GM12878 (cell line): ENCODE measurements around the gene PRKN. TPM values are rescaled to one million over a fixed set of nuclear protein-coding genes. Genes with fewer than 3 reads are reported as not detected.

ENCODE experiments used
- ATAC-seq: fragments of 200-7000 bp; cut with Tn5 transposase; 3 replicates; pipeline ENCODE4 v1.9.1; 2020; ENCODE audit warnings: mild to moderate bottlenecking, moderate library complexity
- BruUV-seq: library from RNA; stranded (reverse); fragments of 400-500 nt; replicated peaks from 2 replicates; lab custom pipeline; 2021; lab: Mats Ljungman, UMichigan
- CTCF ChIA-PET: fragments of 300-600 bp; sonication (Branson Sonifier 250); formaldehyde crosslinking; extraction: SDS; loops from one replicate; lab custom pipeline; 2021; ENCODE audit warnings: inconsistent platforms; lab: Yijun Ruan, JAX
- POLR2A ChIA-PET: fragments of 350-600 bp; formaldehyde crosslinking; extraction: SDS; loops from one replicate; lab custom pipeline; 2021; ENCODE audit warnings: inconsistent platforms; lab: Charles Lee
- RAD21 ChIA-PET: fragments of 300-600 bp; sonication (Branson Sonifier 250); formaldehyde crosslinking; loops from one replicate; lab custom pipeline; 2023; ENCODE audit warnings: antibody characterized with exemption; ENCODE audit not compliant: unreplicated experiment; lab: Charles Lee
- SMC1A ChIA-PET: fragments of 300-600 bp; sonication (Branson Sonifier 250); formaldehyde crosslinking; loops from one replicate; lab custom pipeline; 2023; ENCODE audit not compliant: unreplicated experiment, uncharacterized antibody; lab: Charles Lee
- DNase-seq: peaks from one replicate; pipeline ENCODE4 v3.0.0-alpha.2; 2011; ENCODE audit warnings: low read depth, low spot score
- FAIRE-seq: peaks from 3 replicates; lab custom pipeline; 2011; peaks lifted over from hg19 to GRCh38; lab: Jason Lieb, UNC
- H2AFZ ChIP-seq: 2 replicates; pipeline ENCODE4 v1.6.0; 2011; ENCODE audit warnings: low read depth, low read length, control low read depth; ENCODE audit not compliant: control insufficient read depth
- H3K27ac ChIP-seq: 2 replicates; pipeline ENCODE4 v1.5.1; 2011; ENCODE audit warnings: control low read depth; ENCODE audit not compliant: control insufficient read depth, insufficient read depth
- H3K27me3 ChIP-seq, 2 experiments: replicated peaks in 1 of 2; 2 replicates each; pipeline versions ENCODE4 v1.6.0 to v1.6.1; 2011; ENCODE audit warnings: low read length in 1 of 2; ENCODE audit not compliant: control insufficient read depth in 2 of 2, insufficient read depth in 2 of 2
- H3K36me3 ChIP-seq, 2 experiments: 2 replicates each; pipeline ENCODE4 v1.5.1; 2011; ENCODE audit warnings: low read length in 1 of 2; ENCODE audit not compliant: control insufficient read depth in 2 of 2, insufficient read depth in 2 of 2
- H3K4me1 ChIP-seq: 2 replicates; pipeline ENCODE4 v1.6.1; 2011; ENCODE audit warnings: mild to moderate bottlenecking, low read length, moderate library complexity, mixed read lengths; ENCODE audit not compliant: control insufficient read depth, insufficient read depth
- H3K4me2 ChIP-seq: 2 replicates; pipeline ENCODE4 v1.6.0; 2011; ENCODE audit warnings: control low read depth; ENCODE audit not compliant: control insufficient read depth, insufficient read depth
- H3K4me3 ChIP-seq: fragments of 200-600 bp; sonication (generic); 2 replicates; pipeline ENCODE4 v1.5.1; 2016
- H3K79me2 ChIP-seq: 2 replicates; pipeline ENCODE4 v1.6.0; 2011; ENCODE audit warnings: low read length; ENCODE audit not compliant: control insufficient read depth, insufficient read depth
- H3K9ac ChIP-seq: 2 replicates; pipeline ENCODE4 v1.8.0; 2011; ENCODE audit warnings: low read length, control low read depth, mixed read lengths; ENCODE audit not compliant: control insufficient read depth, insufficient read depth
- H3K9me3 ChIP-seq: replicated peaks from 3 replicates; pipeline ENCODE4 v1.5.1; 2011; ENCODE audit warnings: mild to moderate bottlenecking, low read length; ENCODE audit not compliant: control insufficient read depth, insufficient read depth
- H4K20me1 ChIP-seq: 2 replicates; pipeline ENCODE4 v1.6.0; 2011; ENCODE audit not compliant: control insufficient read depth, insufficient read depth
- BACH1 ChIP-seq: fragments of 450-650 bp; IDR thresholded peaks from 2 replicates; pipeline ENCODE4 v1.6.1; 2017; ENCODE audit warnings: mild to moderate bottlenecking, borderline replicate concordance
- FOXM1 ChIP-seq: IDR thresholded peaks from 2 replicates; pipeline ENCODE4 v1.6.1; 2012; ENCODE audit warnings: low read depth, mild to moderate bottlenecking, inconsistent platforms, low read length, moderate library complexity
- HDGF ChIP-seq: fragments of 450-650 bp; IDR thresholded peaks from 2 replicates; pipeline ENCODE4 v1.6.1; 2016; ENCODE audit warnings: antibody characterized with exemption
- IKZF1 ChIP-seq: fragments of 450-650 bp; conservative IDR thresholded peaks from 2 replicates; pipeline ENCODE4 v1.6.1; 2017; ENCODE audit warnings: antibody characterized with exemption, mild to moderate bottlenecking
- NR2C2 ChIP-seq: IDR thresholded peaks from 2 replicates; pipeline ENCODE4 v1.6.1; 2011; ENCODE audit warnings: borderline replicate concordance, low read depth; ENCODE audit not compliant: control insufficient read depth, insufficient read length
- PML ChIP-seq: IDR thresholded peaks from 2 replicates; pipeline ENCODE4 v1.6.1; 2012; ENCODE audit warnings: low read length, inconsistent platforms
- RAD21 ChIP-seq: IDR thresholded peaks from 2 replicates; pipeline ENCODE4 v1.6.1; 2011; ENCODE audit warnings: mild to moderate bottlenecking, low read depth, low read length, moderate library complexity; ENCODE audit not compliant: insufficient read depth
- RB1 ChIP-seq: fragments of 450-650 bp; formaldehyde crosslinking; IDR thresholded peaks from 2 replicates; pipeline ENCODE4 v1.6.1; 2017; ENCODE audit warnings: mild to moderate bottlenecking, borderline replicate concordance
- RFX5 ChIP-seq: IDR thresholded peaks from 2 replicates; pipeline ENCODE4 v1.6.1; 2011; ENCODE audit warnings: low read depth, low read length, improper control_type of control experiment
- SPI1 ChIP-seq: IDR thresholded peaks from 2 replicates; pipeline ENCODE4 v1.6.1; 2011; ENCODE audit warnings: low read depth, mild to moderate bottlenecking, low read length, moderate library complexity, borderline replicate concordance; ENCODE audit not compliant: insufficient read depth
- SUPT20H ChIP-seq: IDR thresholded peaks from 2 replicates; pipeline ENCODE4 v1.6.1; 2011; ENCODE audit warnings: low read depth, mild to moderate bottlenecking, low read length, moderate library complexity, borderline replicate concordance; ENCODE audit not compliant: control insufficient read depth
- WRNIP1 ChIP-seq: IDR thresholded peaks from 2 replicates; pipeline ENCODE4 v1.6.1; 2011; ENCODE audit warnings: low read depth, low read length, improper control_type of control experiment, borderline replicate concordance
- WGBS: methylation state at CpG from one replicate; pipeline ENCODE4 v1.1.6; 2016; ENCODE audit warnings: low lambda C conversion rate; ENCODE audit not compliant: insufficient replicate concordance, insufficient coverage; ENCODE audit errors: missing lambda C conversion rate; 5-methylcytosine and 5-hydroxymethylcytosine counted together
- in situ Hi-C: fragments of 300-500 bp; cut with MboI; formaldehyde crosslinking; loops from 9 replicates; pipeline ENCODE4 v1.14.3; 2018; ENCODE audit warnings: mixed read lengths
- intact Hi-C: fragments of 100-400 bp; cut with micrococcal nuclease; formaldehyde crosslinking; loops from one replicate; pipeline ENCODE4 v1.14.2; 2022; ENCODE audit not compliant: unreplicated experiment
- polyA plus RNA-seq, 11 experiments: library from polyadenylated mRNA; depleted of rRNA in 4 of 11; unstranded in 6 of 11; stranded (reverse) in 5 of 11; fragments of >200 nt; fragmentation: Nextera tagmentation in 4 of 11; fragmentation: Illumina TruSeq in 1 of 11; extraction: Ambion mirVana in 4 of 11; extraction: Trizol in 1 of 11; gene quantifications; 1 replicate in 1 of 11; 2 replicates in 10 of 11; pipeline versions ENCODE4 v1.2.1 to v1.2.3, GENCODE V29; 2011 to 2016; ENCODE audit warnings: inconsistent platforms in 2 of 11, missing spikeins in 2 of 11, low read depth in 1 of 11
- total RNA-seq, 4 experiments: library from RNA; depleted of rRNA in 3 of 4; stranded (reverse); fragments of >200 nt in 3 of 4; fragmentation: Illumina TruSeq in 1 of 4; extraction: Trizol in 1 of 4; gene quantifications; 2 replicates each; pipeline versions ENCODE4 v1.2.1 to v1.2.3, GENCODE V29; 2013 to 2021
- TF ChIP-seq, protein P1 (sequence below): fragments of 450-650 bp; IDR thresholded peaks from 2 replicates; pipeline ENCODE4 v1.6.1; 2016; ENCODE audit warnings: mild to moderate bottlenecking, moderate library complexity, borderline replicate concordance
- TF ChIP-seq, protein P2 (sequence below): IDR thresholded peaks from 2 replicates; pipeline ENCODE4 v1.6.1; 2012; ENCODE audit warnings: low read depth, low read length, improper control_type of control experiment

The PRKN gene
- total and polyA plus RNA-seq, 10 of the 15 experiments (the other 5 are each of a cell fraction or from before 2014, with no cell fraction given), result 0.06 to 0.09 TPM; not detected in 8

DNA sequence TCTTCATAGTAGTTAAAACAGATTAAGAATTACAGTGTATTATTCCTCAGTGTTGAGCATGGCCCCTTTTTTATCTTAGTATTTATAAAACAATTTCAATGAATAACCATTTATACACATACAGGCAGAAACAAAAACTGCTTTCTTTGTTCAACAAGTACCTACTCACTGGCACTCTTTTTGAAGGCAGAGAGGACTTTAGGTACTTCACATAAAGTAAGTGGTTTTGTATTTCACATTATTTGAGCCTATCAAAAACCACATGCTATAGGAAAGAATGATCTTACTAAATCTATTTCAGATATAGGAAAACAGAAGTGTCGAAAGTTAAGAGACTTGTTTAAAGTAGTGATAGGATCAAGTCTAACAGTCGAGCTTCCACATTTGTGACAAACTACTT is 73.8 kb downstream of the PRKN start (continued):
- no peak for TF ChIP-seq RAD21

DNA sequence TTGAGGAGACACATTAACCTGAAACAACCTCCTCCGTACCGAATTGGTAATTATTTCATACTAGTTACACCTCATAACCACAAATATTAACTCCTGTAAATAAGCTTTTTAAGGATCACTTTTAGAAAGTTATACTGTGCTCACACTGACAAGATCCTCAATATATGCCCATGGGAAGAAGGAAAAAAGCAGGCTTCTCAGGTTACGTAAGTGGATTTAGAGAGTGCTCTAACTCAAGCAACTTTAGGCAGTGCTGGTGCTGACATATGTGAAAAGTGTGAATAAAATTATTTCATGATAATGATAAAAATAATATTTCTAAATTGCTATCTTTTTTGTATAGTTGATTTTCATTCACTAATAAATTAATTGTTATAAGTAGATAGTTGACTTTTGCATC is 76.1 kb downstream of the PRKN start:
- no peak for FAIRE-seq
- no peak for ATAC-seq
- in situ Hi-C loops, result no loop called here

More for the DNA sequence above, 76.1 kb downstream of the PRKN start:
- ChIA-PET POLR2A (interaction anchor here (0.5 kb wide), 1 partner anchor 8 kb away, joined by 6 read pairs; no protein-coding TSS in a partner anchor), RAD21 (no interaction called here), CTCF (no interaction called here), SMC1A (no interaction called here)
- TF ChIP-seq WRNIP1, result no peak
- TF ChIP-seq BACH1, result no peak
- TF ChIP-seq, protein P1, sequence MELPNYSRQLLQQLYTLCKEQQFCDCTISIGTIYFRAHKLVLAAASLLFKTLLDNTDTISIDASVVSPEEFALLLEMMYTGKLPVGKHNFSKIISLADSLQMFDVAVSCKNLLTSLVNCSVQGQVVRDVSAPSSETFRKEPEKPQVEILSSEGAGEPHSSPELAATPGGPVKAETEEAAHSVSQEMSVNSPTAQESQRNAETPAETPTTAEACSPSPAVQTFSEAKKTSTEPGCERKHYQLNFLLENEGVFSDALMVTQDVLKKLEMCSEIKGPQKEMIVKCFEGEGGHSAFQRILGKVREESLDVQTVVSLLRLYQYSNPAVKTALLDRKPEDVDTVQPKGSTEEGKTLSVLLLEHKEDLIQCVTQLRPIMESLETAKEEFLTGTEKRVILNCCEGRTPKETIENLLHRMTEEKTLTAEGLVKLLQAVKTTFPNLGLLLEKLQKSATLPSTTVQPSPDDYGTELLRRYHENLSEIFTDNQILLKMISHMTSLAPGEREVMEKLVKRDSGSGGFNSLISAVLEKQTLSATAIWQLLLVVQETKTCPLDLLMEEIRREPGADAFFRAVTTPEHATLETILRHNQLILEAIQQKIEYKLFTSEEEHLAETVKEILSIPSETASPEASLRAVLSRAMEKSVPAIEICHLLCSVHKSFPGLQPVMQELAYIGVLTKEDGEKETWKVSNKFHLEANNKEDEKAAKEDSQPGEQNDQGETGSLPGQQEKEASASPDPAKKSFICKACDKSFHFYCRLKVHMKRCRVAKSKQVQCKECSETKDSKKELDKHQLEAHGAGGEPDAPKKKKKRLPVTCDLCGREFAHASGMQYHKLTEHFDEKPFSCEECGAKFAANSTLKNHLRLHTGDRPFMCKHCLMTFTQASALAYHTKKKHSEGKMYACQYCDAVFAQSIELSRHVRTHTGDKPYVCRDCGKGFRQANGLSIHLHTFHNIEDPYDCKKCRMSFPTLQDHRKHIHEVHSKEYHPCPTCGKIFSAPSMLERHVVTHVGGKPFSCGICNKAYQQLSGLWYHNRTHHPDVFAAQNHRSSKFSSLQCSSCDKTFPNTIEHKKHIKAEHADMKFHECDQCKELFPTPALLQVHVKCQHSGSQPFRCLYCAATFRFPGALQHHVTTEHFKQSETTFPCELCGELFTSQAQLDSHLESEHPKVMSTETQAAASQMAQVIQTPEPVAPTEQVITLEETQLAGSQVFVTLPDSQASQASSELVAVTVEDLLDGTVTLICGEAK, result no peak
- no peak for TF ChIP-seq PML
- TF ChIP-seq, protein P2, sequence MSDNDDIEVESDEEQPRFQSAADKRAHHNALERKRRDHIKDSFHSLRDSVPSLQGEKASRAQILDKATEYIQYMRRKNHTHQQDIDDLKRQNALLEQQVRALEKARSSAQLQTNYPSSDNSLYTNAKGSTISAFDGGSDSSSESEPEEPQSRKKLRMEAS, result no peak
- no peak for TF ChIP-seq NR2C2
- no peak for TF ChIP-seq IKZF1
- no peak for TF ChIP-seq SPI1
- TF ChIP-seq HDGF, result no peak
- no peak for TF ChIP-seq SUPT20H
- TF ChIP-seq RFX5, result no peak
- no peak for TF ChIP-seq FOXM1
- TF ChIP-seq RB1, result no peak
- Histone ChIP-seq H3K4me1 (no peaks in the 10 kb centered on the region), H2AFZ (no peak overlapping the region), H3K36me3 (no peaks in the 10 kb centered on the region), H3K27me3 (no peaks in the 10 kb centered on the region), H3K27ac (no peak overlapping the region), H4K20me1 (no peaks in the 10 kb centered on the region), H3K4me2 (no peak overlapping the region), H3K79me2 (no peaks in the 10 kb centered on the region), H3K9ac (no peak overlapping the region), H3K4me3 (no peak overlapping the region), H3K9me3 (no peaks in the 10 kb centered on the region)
- BruUV-seq, result no TSS peak
- DNase-seq, result no peak
- intact Hi-C loops, result no loop called here
- WGBS, result 42% methylated on average over 3 of the region's 3 CpGs
